HG02610 (cell line): ENCODE measurements around the gene GPR78.

ENCODE experiments used
- ATAC-seq: cut with Tn5 transposase; IDR thresholded peaks from one replicate; pipeline ENCODE4 v1.9.1; 2021; ENCODE audit warnings: mild to moderate bottlenecking, moderate library complexity; ENCODE audit not compliant: unreplicated experiment

The GPR78 gene

GRCh38 chr4:8546766-8547107 lies 33.5 kb upstream of the GPR78 start:
- ATAC-seq = no peak

GRCh38 chr4:8547108-8547911 lies 32.9 kb upstream of the GPR78 start:
- no peak for ATAC-seq

GRCh38 chr4:8547912-8548730 lies 32.1 kb upstream of the GPR78 start:
- ATAC-seq = no peak

- no peak for ATAC-seq
These were observed 31.4 kb upstream of the GPR78 start for GRCh38 chr4:8548731-8549351.

GRCh38 chr4:8549352-8549931 lies 30.8 kb upstream of the GPR78 start:
- ATAC-seq = no peak

- ATAC-seq = no peak
These were observed 29.5 kb upstream of the GPR78 start for GRCh38 chr4:8550691-8551090.

- no peak for ATAC-seq
These were observed 28.2 kb upstream of the GPR78 start for GRCh38 chr4:8552024-8552423.

GRCh38 chr4:8552581-8553205 lies 27.5 kb upstream of the GPR78 start:
- no peak for ATAC-seq

GRCh38 chr4:8553216-8553615 lies 27.0 kb upstream of the GPR78 start:
- no peak for ATAC-seq

GRCh38 chr4:8553991-8554405 lies 26.2 kb upstream of the GPR78 start:
- ATAC-seq = no peak

GRCh38 chr4:8554555-8555100 lies 25.6 kb upstream of the GPR78 start:
- no peak for ATAC-seq

- no peak for ATAC-seq
These were observed 24.5 kb upstream of the GPR78 start for GRCh38 chr4:8555716-8556115.

GRCh38 chr4:8556341-8557150 lies 23.6 kb upstream of the GPR78 start:
- ATAC-seq = no peak

GRCh38 chr4:8557151-8558076 lies 22.8 kb upstream of the GPR78 start:
- no peak for ATAC-seq

GRCh38 chr4:8558080-8558960 lies 21.9 kb upstream of the GPR78 start:
- ATAC-seq = no peak

GRCh38 chr4:8559011-8559410 lies 21.2 kb upstream of the GPR78 start:
- no peak for ATAC-seq

GRCh38 chr4:8559524-8560264 lies 20.5 kb upstream of the GPR78 start:
- ATAC-seq = no peak
